GM19372 (cell line): ENCODE results near the gene SEZ6L.

ENCODE experiments used
- ATAC-seq: cut with Tn5 transposase; IDR thresholded peaks from one replicate; pipeline ENCODE4 v1.9.1; 2021; ENCODE audit warnings: mild to moderate bottlenecking, low read depth, moderate library complexity; ENCODE audit not compliant: unreplicated experiment

The SEZ6L gene

GRCh38 chr22:26172389-26172990 lies 3.2 kb downstream of the SEZ6L start:
- ATAC-seq: no peak

- ATAC-seq: no peak
Observed at GRCh38 chr22:26174280-26174679, 5.0 kb downstream of the SEZ6L start.

- no peak for ATAC-seq
Observed at GRCh38 chr22:26182723-26183122, 13.5 kb downstream of the SEZ6L start.

GRCh38 chr22:26185190-26185589 lies 15.9 kb downstream of the SEZ6L start:
- ATAC-seq: no peak

- ATAC-seq: no peak
Observed at GRCh38 chr22:26188341-26188740, 19.1 kb downstream of the SEZ6L start.

GRCh38 chr22:26194313-26194712 lies 25.1 kb downstream of the SEZ6L start:
- ATAC-seq: no peak

- ATAC-seq: no peak
Observed at GRCh38 chr22:26194877-26195276, 25.6 kb downstream of the SEZ6L start.

GRCh38 chr22:26196657-26197056 lies 27.4 kb downstream of the SEZ6L start:
- no peak for ATAC-seq

GRCh38 chr22:26197425-26197824 lies 28.2 kb downstream of the SEZ6L start:
- ATAC-seq: no peak

GRCh38 chr22:26199665-26200064 lies 30.4 kb downstream of the SEZ6L start:
- ATAC-seq: no peak

- no peak for ATAC-seq
Observed at GRCh38 chr22:26202280-26202924, 33.1 kb downstream of the SEZ6L start.

- no peak for ATAC-seq
Observed at GRCh38 chr22:26205494-26205893, 36.2 kb downstream of the SEZ6L start.

GRCh38 chr22:26210334-26210733 lies 41.1 kb downstream of the SEZ6L start:
- ATAC-seq: no peak

GRCh38 chr22:26213826-26214225 lies 44.6 kb downstream of the SEZ6L start:
- ATAC-seq: no peak

GRCh38 chr22:26214466-26214865 lies 45.2 kb downstream of the SEZ6L start:
- ATAC-seq: no peak

- ATAC-seq: no peak
Observed at GRCh38 chr22:26215736-26216135, 46.5 kb downstream of the SEZ6L start.

GRCh38 chr22:26225207-26225606 lies 55.9 kb downstream of the SEZ6L start:
- ATAC-seq: no peak

- no peak for ATAC-seq
Observed at GRCh38 chr22:26226538-26227297, 57.5 kb downstream of the SEZ6L start.

- no peak for ATAC-seq
Observed at GRCh38 chr22:26229910-26230309, 60.6 kb downstream of the SEZ6L start.

- ATAC-seq: no peak
Observed at GRCh38 chr22:26234296-26234695, 65.0 kb downstream of the SEZ6L start.

GRCh38 chr22:26235792-26236487 lies 66.7 kb downstream of the SEZ6L start:
- ATAC-seq: no peak
